IPS-20b (cell line): ENCODE data around the gene RPL11.
"Not testable (repeated sequence)": the region's sequence is repeated elsewhere in the genome, so short reads cannot be mapped to it uniquely, and the experiment has no call there.

Experiments used
- H3K27ac ChIP-seq: one replicate; pipeline ENCODE4 v1.5.1; 2013; ENCODE audit warnings: low read length
- H3K27me3 ChIP-seq: 2 replicates; pipeline ENCODE4 v1.6.1; 2013; ENCODE audit warnings: mild to moderate bottlenecking, low read length, inconsistent platforms; ENCODE audit not compliant: insufficient read depth
- H3K36me3 ChIP-seq: 2 replicates; pipeline ENCODE4 v1.6.1; 2013; ENCODE audit warnings: low read depth, mild to moderate bottlenecking, inconsistent platforms, low read length, moderate library complexity; ENCODE audit not compliant: insufficient read depth
- H3K4me1 ChIP-seq: 2 replicates; pipeline ENCODE4 v1.6.1; 2013; ENCODE audit warnings: mild to moderate bottlenecking, control low read depth, inconsistent platforms, low read length, moderate library complexity; ENCODE audit not compliant: insufficient read depth
- H3K4me3 ChIP-seq: 2 replicates; pipeline ENCODE4 v1.5.1; 2013; ENCODE audit warnings: mild to moderate bottlenecking, low read length, inconsistent platforms
- H3K9ac ChIP-seq: 2 replicates; pipeline ENCODE4 v1.6.1; 2013; ENCODE audit warnings: low read depth, mild to moderate bottlenecking, inconsistent platforms, low read length, moderate library complexity
- H3K9me3 ChIP-seq: 2 replicates; pipeline ENCODE4 v1.6.1; 2013; ENCODE audit warnings: mild to moderate bottlenecking, low read depth, low read length, inconsistent platforms; ENCODE audit not compliant: insufficient read depth

The RPL11 gene

DNA sequence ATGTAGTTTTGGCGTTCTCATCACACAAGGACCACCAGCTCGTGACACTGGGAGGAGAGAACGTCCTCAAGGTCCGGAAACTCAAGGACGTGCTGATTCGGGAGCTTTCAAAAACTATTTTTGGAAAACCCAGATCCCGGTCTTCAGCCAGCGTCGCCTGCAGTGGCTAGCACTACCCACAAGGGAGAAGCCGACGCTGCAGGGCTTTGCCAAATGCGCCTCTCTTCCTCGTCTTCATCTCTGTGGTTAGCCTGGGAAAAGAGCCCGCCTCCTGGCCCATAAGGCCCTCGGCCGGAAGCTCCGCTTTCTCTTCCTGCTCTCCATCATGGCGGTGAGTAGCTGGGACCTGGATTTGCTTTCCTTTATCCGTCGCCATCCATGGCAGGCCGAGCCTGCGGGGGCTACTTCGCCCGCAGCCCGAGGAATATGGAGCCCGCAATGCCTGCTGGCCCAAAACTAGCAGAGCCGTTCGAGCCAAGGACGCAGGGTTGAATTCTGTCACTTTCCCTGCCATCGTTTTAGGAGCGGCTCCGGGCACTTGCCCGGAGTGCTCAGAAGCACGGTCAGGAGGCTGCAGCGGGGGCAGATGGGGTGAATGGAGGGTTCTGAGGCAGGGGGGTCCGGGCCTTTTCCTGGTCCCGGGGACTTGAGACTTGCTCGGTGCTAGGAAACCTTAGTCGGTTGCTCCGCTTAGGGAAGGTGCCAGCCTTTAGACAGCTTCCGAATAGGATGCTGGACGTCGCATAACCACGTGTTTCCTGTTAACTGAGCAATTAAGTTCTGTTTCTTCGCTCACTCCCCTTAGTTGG is at the start of gene RPL11:
RPL11 (plus strand) TSS at position 308 of the 809 bp plus-strand sequence; CDS start at position 326, 18 bp downstream.
- Histone ChIP-seq H3K9ac (peak within 1 kb of the TSS; percentile 97), H3K9me3 (no peaks in the 10 kb centered on the region), H3K27me3 (no peaks in the 10 kb centered on the region), H3K4me1 (peaks cover 12% of the 10 kb centered on the region), H3K27ac (peak within 1 kb of the TSS; percentile 86), H3K36me3 (peaks cover 48% of the 10 kb centered on the region), H3K4me3 (peak within 1 kb of the TSS; percentile 98)

DNA sequence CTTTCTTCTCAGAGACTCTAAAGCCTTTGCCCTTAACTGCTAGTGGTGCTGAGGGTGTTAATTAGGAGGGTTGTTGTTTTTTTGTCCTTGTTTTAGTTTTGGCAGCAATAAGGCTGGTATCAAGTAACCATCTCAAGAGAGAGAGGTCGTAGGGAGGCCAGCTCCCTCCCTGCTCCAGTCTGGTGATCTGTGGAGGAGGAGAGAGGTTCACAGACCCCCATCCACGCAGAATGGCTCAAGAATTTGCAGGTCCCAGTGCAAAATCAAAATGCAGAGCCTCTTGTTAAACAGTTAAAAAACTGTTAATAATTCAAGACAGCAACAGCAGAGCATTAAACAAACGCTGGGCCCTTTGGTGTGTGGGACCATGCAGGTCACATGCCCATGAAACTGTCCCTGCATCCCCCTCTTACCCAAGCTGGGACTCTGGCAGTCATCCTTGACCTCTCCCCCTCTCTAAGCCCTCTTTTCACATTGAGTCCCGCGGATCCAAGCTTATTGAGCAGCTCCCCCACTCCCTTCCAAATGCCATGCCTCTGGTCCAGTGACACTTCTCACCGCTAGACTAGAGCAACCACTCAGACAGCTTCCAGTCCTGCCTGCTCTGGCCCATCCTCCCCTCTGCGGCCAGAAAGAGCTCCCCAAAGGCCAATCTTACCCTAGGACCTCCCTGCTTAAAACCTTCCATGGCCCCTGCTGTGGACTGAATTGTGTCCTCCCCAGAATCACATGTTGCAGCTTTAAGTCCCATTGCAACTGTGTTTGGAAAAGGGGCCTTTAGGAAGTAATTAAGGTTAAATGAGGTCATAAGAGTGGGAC is 47.7 kb upstream of the RPL11 start:
- H3K4me3 ChIP-seq = no peak overlapping the region
- H3K9me3 ChIP-seq = no peaks in the 10 kb centered on the region
- H3K4me1 ChIP-seq = peaks cover 4% of the 10 kb centered on the region; the same call in 1 of the 2 replicates
- no peaks in the 10 kb centered on the region for H3K27me3 ChIP-seq
- no peak overlapping the region for H3K9ac ChIP-seq
- H3K27ac ChIP-seq = no peak overlapping the region
- H3K36me3 ChIP-seq = no peaks in the 10 kb centered on the region

DNA sequence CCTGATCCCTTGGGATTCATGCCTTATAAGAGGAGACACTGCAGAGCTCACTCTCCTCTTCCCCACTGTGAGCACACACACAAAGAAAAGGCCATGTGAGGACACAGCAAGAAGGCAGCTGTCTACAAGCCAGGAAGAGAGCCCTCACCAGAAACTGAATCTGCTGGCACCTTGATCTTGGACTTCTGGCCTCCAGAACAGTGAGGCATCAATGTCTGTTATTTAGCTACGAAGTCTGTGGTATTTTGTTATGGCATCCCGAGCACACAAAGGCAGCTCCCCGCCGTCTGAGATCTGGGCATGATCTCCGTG is 47.1 kb upstream of the RPL11 start:
- no peaks in the 10 kb centered on the region for H3K36me3 ChIP-seq
- no peak overlapping the region for H3K4me3 ChIP-seq
- no peak overlapping the region for H3K27ac ChIP-seq
- H3K9ac ChIP-seq = no peak overlapping the region
- no peaks in the 10 kb centered on the region for H3K9me3 ChIP-seq
- H3K27me3 ChIP-seq = no peaks in the 10 kb centered on the region
- peaks cover 4% of the 10 kb centered on the region; the same call in 1 of the 2 replicates for H3K4me1 ChIP-seq

DNA sequence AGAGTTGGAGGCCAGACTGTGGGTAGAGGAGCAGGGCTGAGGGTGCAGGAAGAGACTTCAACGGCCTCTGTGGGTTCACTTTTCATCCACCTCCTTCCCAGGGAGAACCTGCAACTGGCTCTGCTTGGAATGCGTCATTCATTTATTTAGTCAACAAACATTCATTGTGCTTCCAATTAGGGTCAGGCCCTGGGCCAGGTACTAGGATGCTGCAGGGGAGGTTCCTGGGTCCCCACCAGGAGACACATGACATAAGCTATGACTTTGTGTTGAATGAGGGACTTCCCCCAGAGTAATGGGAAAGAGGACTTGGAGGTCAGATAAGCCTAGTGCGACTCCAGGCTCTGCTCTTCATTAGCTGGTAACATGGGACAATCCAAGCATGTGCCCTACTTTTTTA is 46.3 kb upstream of the RPL11 start:
- Histone ChIP-seq H3K27me3 (no peaks in the 10 kb centered on the region; the same call in 1 of the 2 replicates), H3K9me3 (no peaks in the 10 kb centered on the region), H3K27ac (no peak overlapping the region), H3K36me3 (no peaks in the 10 kb centered on the region), H3K4me1 (peaks cover 4% of the 10 kb centered on the region; the same call in 1 of the 2 replicates), H3K9ac (no peak overlapping the region), H3K4me3 (no peak overlapping the region)

DNA sequence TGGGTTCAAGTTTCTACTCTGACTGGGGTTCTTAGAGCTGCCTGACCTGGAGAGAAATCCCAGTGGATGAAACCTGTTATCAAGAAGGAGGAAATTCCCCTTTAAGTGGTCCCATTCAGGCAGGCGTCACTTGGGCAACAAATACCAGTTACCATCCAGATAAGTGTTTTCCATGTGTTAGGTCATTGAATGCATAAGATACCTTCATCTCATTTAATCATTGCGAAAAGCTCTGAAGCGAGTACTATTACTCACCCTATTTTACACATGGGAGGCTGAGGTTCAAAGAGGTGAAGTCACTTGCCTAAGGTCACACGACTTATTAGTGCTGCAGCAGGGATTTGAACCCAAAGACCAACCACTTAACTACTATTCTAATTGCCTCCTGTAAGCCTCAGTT is 45.5 kb upstream of the RPL11 start:
- no peak overlapping the region for H3K9ac ChIP-seq
- H3K36me3 ChIP-seq = no peaks in the 10 kb centered on the region
- H3K4me1 ChIP-seq = peaks cover 4% of the 10 kb centered on the region; the same call in 1 of the 2 replicates
- no peak overlapping the region for H3K4me3 ChIP-seq
- no peaks in the 10 kb centered on the region for H3K9me3 ChIP-seq
- H3K27ac ChIP-seq = no peak overlapping the region
- H3K27me3 ChIP-seq = no peaks in the 10 kb centered on the region; the same call in 1 of the 2 replicates

DNA sequence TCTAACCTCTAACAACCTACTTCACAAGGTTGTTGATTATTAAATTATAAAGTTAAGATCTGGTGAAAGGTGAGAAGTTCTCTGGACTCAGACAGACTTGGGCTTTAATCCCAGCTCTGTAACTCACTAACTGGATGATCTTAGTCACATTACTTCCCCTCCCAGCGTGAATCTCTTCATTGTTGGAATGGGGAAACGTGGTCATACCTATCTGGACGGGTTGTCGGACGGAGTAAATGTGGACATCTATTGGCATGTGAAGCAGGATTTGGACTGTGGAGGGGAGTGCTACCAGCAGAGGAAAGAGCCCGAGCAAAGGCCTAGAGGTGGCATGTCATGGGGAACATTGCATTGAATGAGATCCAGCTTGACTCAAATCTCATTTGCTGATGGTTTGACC is 45.1 kb upstream of the RPL11 start:
- Histone ChIP-seq H3K9ac (no peak overlapping the region), H3K27ac (no peak overlapping the region), H3K36me3 (no peaks in the 10 kb centered on the region), H3K4me1 (peaks cover 4% of the 10 kb centered on the region; the same call in 1 of the 2 replicates), H3K27me3 (no peaks in the 10 kb centered on the region; the same call in 1 of the 2 replicates), H3K4me3 (no peak overlapping the region), H3K9me3 (no peaks in the 10 kb centered on the region)

DNA sequence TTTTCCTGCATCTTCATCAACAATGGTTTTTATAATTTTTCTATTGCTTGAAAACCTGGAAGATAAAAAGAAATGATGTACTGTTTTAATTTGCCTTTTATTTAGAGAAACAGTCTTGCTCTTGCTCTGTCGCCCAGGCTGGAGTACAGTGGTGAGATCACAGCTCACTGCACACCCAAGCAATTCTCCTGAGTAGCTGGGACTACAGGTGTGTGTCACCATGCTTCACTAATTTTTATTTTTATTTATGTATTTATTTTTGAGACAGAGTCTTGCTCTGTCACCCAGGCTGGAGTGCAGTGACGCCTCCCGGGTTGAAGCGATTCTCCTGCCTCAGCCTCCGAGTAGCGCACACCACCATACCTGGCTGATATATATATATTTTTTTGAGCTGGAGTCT is 43.0 kb upstream of the RPL11 start:
- Histone ChIP-seq H3K4me1 (peaks cover 4% of the 10 kb centered on the region; the same call in 1 of the 2 replicates), H3K9ac (no peak overlapping the region), H3K27me3 (no peaks in the 10 kb centered on the region; the same call in 1 of the 2 replicates), H3K9me3 (no peaks in the 10 kb centered on the region), H3K27ac (no peak overlapping the region), H3K4me3 (no peak overlapping the region), H3K36me3 (no peaks in the 10 kb centered on the region)

DNA sequence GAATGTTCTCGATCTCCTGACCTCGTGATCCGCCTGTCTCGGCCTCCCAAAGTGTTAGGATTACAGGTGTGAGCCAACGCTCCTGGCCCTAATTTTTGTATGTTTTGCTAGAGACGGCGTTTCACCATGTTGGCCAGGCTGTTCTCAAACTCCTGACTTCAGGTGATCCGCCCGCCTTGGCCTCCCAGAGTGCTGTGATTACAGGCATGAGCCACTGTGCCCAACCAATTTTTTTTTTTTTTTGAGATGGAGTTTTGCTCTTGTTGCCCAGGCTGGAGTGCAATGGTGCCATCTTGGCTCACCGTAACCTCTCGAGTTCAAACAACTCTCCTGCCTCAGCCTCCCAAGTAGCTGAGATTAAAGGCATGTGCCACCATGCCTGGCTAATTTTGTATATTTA is 42.4 kb upstream of the RPL11 start:
- not testable (repeated sequence) for H3K36me3 ChIP-seq, H3K9me3 ChIP-seq, H3K27me3 ChIP-seq, H3K4me3 ChIP-seq, H3K9ac ChIP-seq, H3K27ac ChIP-seq, H3K4me1 ChIP-seq

DNA sequence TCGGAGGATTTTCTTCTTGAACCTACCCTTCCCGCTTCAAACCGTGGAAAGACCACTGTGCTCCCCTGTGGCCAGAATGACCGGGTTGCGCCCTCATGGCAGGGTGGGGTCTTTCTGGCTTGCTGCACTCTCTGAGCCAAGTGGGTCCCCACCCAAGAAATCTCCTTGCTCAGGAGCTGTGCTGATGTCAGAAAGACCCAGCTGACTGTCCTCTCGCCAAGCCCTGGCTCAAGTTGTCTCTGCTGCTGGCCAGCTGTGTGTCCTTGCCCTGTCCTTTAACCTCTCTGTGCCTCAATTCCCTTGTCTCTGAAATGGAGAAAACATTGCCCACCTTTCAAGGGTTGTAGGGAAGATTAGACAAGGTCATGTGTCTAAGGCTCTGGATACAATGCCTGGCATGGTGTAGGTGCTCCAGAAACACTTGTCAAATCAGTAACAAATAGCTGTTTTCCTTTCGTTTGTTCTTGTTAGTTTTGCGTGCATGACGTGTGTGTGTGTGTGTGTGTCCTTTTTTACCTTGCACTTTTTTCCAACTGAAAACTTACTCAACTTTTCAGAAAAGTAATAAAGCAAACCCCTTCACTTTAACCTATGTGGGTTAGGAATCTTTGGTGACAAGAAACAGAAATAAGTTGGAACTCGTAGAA is 41.1 kb upstream of the RPL11 start:
- H3K4me1 ChIP-seq = no peaks in the 10 kb centered on the region
- H3K27ac ChIP-seq = no peak overlapping the region
- H3K27me3 ChIP-seq = no peaks in the 10 kb centered on the region; the same call in 1 of the 2 replicates
- H3K4me3 ChIP-seq = no peak overlapping the region
- no peaks in the 10 kb centered on the region for H3K36me3 ChIP-seq
- no peaks in the 10 kb centered on the region for H3K9me3 ChIP-seq
- no peak overlapping the region for H3K9ac ChIP-seq

DNA sequence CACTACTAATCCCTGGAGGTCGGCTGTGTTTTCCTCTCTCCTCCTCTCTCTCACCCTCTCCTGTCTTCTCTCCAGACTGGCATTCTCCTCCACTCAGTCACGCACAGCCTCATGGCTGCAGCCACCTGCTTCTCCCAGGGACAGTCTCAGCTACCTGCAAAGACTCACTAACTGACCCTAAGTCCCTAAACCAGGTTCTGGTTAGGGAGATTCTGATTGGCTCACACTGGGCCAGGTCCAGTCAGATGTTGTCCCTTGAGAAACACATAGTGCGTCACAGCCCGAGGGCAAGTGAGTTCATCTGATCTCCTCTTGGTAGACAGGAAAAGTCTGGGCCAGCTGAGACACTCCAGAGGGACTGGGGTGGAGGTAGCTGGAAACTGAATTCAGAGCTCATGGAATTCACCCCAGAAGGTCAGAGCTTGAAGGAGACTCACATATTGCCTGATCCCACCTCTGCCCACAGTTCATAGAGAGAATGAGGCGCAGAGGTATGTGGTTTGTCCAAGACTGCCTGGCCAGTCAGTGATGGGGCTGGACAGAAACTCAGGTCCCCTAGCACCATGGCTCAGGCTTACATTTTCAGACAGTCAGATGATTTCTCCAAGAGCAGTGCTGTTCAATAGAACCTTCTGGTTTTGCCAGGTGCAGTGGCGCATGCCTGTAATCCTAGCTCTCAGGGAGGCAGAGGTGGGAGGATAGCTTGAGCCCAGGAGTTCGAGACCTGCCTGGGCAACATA is 40.4 kb upstream of the RPL11 start:
- Histone ChIP-seq H3K9me3 (no peaks in the 10 kb centered on the region), H3K27me3 (no peaks in the 10 kb centered on the region; the same call in 1 of the 2 replicates), H3K9ac (no peak overlapping the region), H3K36me3 (no peaks in the 10 kb centered on the region), H3K4me3 (no peak overlapping the region), H3K4me1 (no peaks in the 10 kb centered on the region), H3K27ac (no peak overlapping the region)

DNA sequence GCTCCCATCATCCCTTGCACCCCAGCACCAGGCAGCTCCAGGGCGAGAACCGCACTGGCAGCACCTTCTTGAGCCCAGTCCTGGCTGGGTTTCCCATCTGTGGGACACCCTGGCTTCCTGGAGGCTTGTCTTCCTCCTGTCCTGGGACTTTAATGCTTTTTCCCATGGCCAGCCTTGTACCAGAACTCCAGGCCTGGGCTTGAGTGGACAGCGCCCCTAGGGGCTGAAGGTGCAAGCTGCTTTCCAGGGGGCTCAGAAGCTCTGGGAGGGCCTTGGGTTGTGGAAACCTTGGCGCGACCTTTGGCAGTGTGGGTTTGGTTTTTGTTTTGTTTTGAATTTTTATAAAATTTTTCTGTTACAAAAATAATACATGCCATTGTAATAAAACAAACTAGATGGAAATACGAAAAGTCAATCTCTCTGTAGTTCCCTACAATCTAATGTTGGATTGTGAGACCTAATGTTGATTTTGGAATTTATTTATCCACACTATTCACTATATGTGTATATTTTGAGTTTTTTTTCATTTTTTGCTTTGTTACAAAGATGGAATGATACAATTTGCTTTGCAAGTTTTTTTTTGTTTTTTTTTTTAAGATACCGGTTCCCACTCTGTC is 33.8 kb upstream of the RPL11 start:
- Histone ChIP-seq H3K27ac (no peak overlapping the region), H3K4me3 (no peak overlapping the region), H3K4me1 (no peaks in the 10 kb centered on the region)

More for the DNA sequence above, 33.8 kb upstream of the RPL11 start:
- H3K9ac ChIP-seq = no peak overlapping the region
- no peaks in the 10 kb centered on the region for H3K27me3 ChIP-seq
- no peaks in the 10 kb centered on the region for H3K36me3 ChIP-seq
- no peaks in the 10 kb centered on the region for H3K9me3 ChIP-seq
